Neural progenitor cell (in vitro differentiated cells): ENCODE results near the gene PSMB5. TPM values are rescaled to one million over a fixed set of nuclear protein-coding genes. Genes with fewer than 3 reads are reported as not detected.
"Not testable (repeated sequence)": the region's sequence is repeated elsewhere in the genome, so short reads cannot be mapped to it uniquely, and the experiment has no call there.

ENCODE experiments used
- DNase-seq: peaks from one replicate; pipeline ENCODE4 v3.0.0-alpha.2; 2016; ENCODE audit warnings: low spot score
- H2AFZ ChIP-seq: fragments of 200-600 bp; sonication (generic); replicated peaks from 2 replicates; pipeline ENCODE4 v1.6.1; 2016; ENCODE audit warnings: antibody characterized with exemption
- H3F3A ChIP-seq: fragments of 200-600 bp; sonication (generic); 2 replicates; pipeline ENCODE4 v1.6.1; 2016; ENCODE audit warnings: antibody characterized with exemption, low read depth
- H3K27ac ChIP-seq: fragments of 200-600 bp; sonication (generic); 2 replicates; pipeline ENCODE4 v1.5.1; 2016; ENCODE audit warnings: mild to moderate bottlenecking
- H3K27me3 ChIP-seq: fragments of 200-600 bp; sonication (generic); 2 replicates; pipeline ENCODE4 v1.6.1; 2016; ENCODE audit warnings: mild to moderate bottlenecking, moderate library complexity
- H3K36me3 ChIP-seq: fragments of 200-600 bp; sonication (generic); 2 replicates; pipeline ENCODE4 v1.5.1; 2016
- H3K4me1 ChIP-seq: fragments of 200-600 bp; sonication (generic); 2 replicates; pipeline ENCODE4 v1.6.1; 2016; ENCODE audit warnings: mixed run types
- H3K4me2 ChIP-seq: fragments of 200-600 bp; sonication (generic); 2 replicates; pipeline ENCODE4 v1.6.1; 2016
- H3K4me3 ChIP-seq: fragments of 200-600 bp; sonication (generic); 2 replicates; pipeline ENCODE4 v1.5.1; 2016
- H3K79me2 ChIP-seq: fragments of 200-600 bp; sonication (generic); 2 replicates; pipeline ENCODE4 v1.6.1; 2016; ENCODE audit warnings: low read depth
- H3K9ac ChIP-seq: fragments of 200-600 bp; sonication (generic); 2 replicates; pipeline ENCODE4 v1.6.1; 2016
- H3K9me3 ChIP-seq: fragments of 200-600 bp; sonication (generic); 2 replicates; pipeline ENCODE4 v1.5.1; 2016; ENCODE audit warnings: low read depth
- H4K20me1 ChIP-seq: fragments of 200-600 bp; sonication (generic); 2 replicates; pipeline ENCODE4 v1.6.1; 2016; ENCODE audit warnings: low read depth
- H3K27ac Mint-ChIP-seq: 3 replicates; pipeline ENCODE4 v1.8.0; 2021; ENCODE audit warnings: mixed read lengths
- H3K27me3 Mint-ChIP-seq: 2 replicates; pipeline ENCODE4 v1.8.0; 2022; ENCODE audit warnings: low read depth, mild to moderate bottlenecking, inconsistent platforms, moderate library complexity, mixed read lengths; ENCODE audit not compliant: insufficient read depth
- H3K36me3 Mint-ChIP-seq: 3 replicates; pipeline ENCODE4 v1.8.0; 2021; ENCODE audit warnings: mixed read lengths
- H3K4me1 Mint-ChIP-seq: 3 replicates; pipeline ENCODE4 v1.8.0; 2021; ENCODE audit warnings: mixed read lengths
- H3K4me3 Mint-ChIP-seq: 3 replicates; pipeline ENCODE4 v1.8.0; 2021; ENCODE audit warnings: mild to moderate bottlenecking, moderate library complexity, mixed read lengths
- H3K9me3 Mint-ChIP-seq: 3 replicates; pipeline ENCODE4 v1.8.0; 2020; ENCODE audit warnings: mixed read lengths
- EZH2 ChIP-seq: fragments of 200-600 bp; sonication (generic); IDR thresholded peaks from 2 replicates; pipeline ENCODE4 v1.6.1; 2017; ENCODE audit warnings: antibody characterized with exemption, mild to moderate bottlenecking, moderate library complexity
- EZH2phosphoT487 ChIP-seq: fragments of 200-600 bp; sonication (generic); IDR thresholded peaks from 2 replicates; pipeline ENCODE4 v1.6.1; 2017; ENCODE audit warnings: antibody characterized with exemption
- total RNA-seq: library from RNA; depleted of rRNA; stranded (reverse); fragments of >200 nt; gene quantifications from 2 replicates; pipeline ENCODE4 v1.2.3, GENCODE V29; 2015; ENCODE audit warnings: low replicate concordance
- TF ChIP-seq, protein P1 (sequence below): fragments of 200-600 bp; sonication (generic); IDR thresholded peaks from 2 replicates; pipeline ENCODE4 v1.5.1; 2017; ENCODE audit warnings: antibody characterized with exemption, mild to moderate bottlenecking

PSMB5 gene
- total RNA-seq, 1 donor from 2014 or later: 154 TPM

DNA sequence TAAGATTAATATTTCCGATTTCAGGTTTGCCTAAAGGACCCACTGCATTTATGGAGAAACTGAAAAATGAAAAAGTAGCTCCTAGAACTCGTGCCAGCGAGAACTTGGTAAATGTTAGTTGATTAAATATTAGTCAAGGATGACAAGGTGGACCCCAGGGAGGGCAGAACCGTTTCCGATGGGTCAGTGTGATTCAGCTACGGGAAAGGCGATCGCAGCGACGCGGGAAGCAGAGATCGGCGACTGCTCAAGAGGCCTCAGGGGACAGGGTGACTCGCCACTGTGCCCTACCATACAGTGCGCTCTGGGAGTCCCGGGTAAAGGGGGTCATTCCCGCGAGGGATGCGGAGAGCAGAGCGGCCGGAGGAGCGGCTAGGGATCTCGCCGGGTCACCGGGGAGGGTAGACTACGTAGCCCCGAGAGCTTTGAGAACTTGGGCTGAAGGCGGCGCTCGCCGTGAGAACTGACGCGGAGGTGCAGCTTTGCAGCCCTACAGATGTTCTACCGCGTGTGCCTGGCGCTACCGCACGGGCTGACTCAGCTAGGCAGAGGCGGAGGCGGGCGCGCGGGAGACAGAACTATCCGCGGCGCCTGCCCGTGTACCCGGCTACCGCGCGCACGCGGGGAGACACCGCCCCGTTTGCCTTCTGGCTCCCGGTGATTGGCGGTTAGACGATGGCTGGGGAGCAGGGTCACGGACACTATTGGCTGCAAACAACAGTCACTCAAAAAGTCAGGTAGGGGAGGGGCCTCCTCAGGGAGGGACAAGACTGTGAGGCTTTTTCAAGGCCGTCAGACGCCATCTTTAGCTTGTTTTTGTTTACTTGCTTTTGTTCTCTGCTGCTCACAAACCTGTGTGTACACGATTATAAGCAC is 27.9 kb downstream of the PSMB5 start:
- peaks cover 48% of the 10 kb centered on the region for H3F3A ChIP-seq
- H3K36me3 ChIP-seq: no peaks in the 10 kb centered on the region
- H3K27ac ChIP-seq: peak overlapping the region; percentile 91
- no peaks in the 10 kb centered on the region for H3K27me3 ChIP-seq
- H3K4me3 ChIP-seq: peak overlapping the region; percentile 65
- H3K9ac ChIP-seq: peak overlapping the region; percentile 46
- H3K79me2 ChIP-seq: peaks cover 7% of the 10 kb centered on the region
- H3K4me1 ChIP-seq: peaks cover 19% of the 10 kb centered on the region
- Mint-ChIP-seq H3K27ac (peak overlapping the region; percentile 99), H3K4me1 (peaks cover 48% of the 10 kb centered on the region), H3K9me3 (peaks cover 2% of the 10 kb centered on the region), H3K4me3 (peak overlapping the region; percentile 94), H3K27me3 (peaks cover 8% of the 10 kb centered on the region), H3K36me3 (peaks cover 4% of the 10 kb centered on the region)
- peak overlapping the region; percentile 93 for H2AFZ ChIP-seq
- H4K20me1 ChIP-seq: no peaks in the 10 kb centered on the region
- TF ChIP-seq, protein P1, sequence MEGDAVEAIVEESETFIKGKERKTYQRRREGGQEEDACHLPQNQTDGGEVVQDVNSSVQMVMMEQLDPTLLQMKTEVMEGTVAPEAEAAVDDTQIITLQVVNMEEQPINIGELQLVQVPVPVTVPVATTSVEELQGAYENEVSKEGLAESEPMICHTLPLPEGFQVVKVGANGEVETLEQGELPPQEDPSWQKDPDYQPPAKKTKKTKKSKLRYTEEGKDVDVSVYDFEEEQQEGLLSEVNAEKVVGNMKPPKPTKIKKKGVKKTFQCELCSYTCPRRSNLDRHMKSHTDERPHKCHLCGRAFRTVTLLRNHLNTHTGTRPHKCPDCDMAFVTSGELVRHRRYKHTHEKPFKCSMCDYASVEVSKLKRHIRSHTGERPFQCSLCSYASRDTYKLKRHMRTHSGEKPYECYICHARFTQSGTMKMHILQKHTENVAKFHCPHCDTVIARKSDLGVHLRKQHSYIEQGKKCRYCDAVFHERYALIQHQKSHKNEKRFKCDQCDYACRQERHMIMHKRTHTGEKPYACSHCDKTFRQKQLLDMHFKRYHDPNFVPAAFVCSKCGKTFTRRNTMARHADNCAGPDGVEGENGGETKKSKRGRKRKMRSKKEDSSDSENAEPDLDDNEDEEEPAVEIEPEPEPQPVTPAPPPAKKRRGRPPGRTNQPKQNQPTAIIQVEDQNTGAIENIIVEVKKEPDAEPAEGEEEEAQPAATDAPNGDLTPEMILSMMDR: peak; percentile 48
- TF ChIP-seq EZH2phosphoT487: no peak
- H3K4me2 ChIP-seq: peak overlapping the region; percentile 81
- DNase-seq: peak; percentile 97
- no peaks in the 10 kb centered on the region for H3K9me3 ChIP-seq

DNA sequence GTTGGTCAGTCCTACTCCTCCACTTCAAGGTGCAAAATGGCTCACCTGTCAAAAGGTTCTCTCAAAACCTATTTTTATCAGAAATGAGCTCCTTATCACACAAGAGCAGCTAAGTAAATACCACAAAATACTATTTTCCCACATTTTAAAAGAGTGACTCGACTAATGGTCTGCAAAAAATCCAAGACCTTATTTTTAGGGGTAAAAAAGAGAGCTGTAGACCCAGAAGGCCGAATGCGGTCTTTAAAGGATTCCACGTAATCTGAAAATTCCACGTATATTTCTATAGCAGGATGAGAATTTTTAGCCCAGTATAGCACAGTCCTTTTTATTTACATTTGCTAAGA is 28.5 kb downstream of the PSMB5 start:
- Histone ChIP-seq H2AFZ (no peak overlapping the region), H3K9ac (peak overlapping the region; percentile 46), H3K4me1 (peaks cover 19% of the 10 kb centered on the region), H3K9me3 (no peaks in the 10 kb centered on the region), H3K4me2 (peak overlapping the region; percentile 81), H3K27me3 (no peaks in the 10 kb centered on the region), H3K27ac (no peak overlapping the region), H3K36me3 (no peaks in the 10 kb centered on the region), H3K4me3 (peak overlapping the region; percentile 65), H4K20me1 (no peaks in the 10 kb centered on the region), H3F3A (peaks cover 42% of the 10 kb centered on the region), H3K79me2 (peaks cover 7% of the 10 kb centered on the region)
- peaks cover 2% of the 10 kb centered on the region for H3K9me3 Mint-ChIP-seq
- H3K27ac Mint-ChIP-seq: peak overlapping the region; percentile 99
- H3K4me1 Mint-ChIP-seq: peaks cover 46% of the 10 kb centered on the region
- peaks cover 8% of the 10 kb centered on the region for H3K27me3 Mint-ChIP-seq
- H3K36me3 Mint-ChIP-seq: peaks cover 4% of the 10 kb centered on the region
- TF ChIP-seq EZH2phosphoT487 (no peak), EZH2 (no peak)
- TF ChIP-seq, protein P1: no peak
- H3K4me3 Mint-ChIP-seq: peak overlapping the region; percentile 94
- no peak for DNase-seq

DNA sequence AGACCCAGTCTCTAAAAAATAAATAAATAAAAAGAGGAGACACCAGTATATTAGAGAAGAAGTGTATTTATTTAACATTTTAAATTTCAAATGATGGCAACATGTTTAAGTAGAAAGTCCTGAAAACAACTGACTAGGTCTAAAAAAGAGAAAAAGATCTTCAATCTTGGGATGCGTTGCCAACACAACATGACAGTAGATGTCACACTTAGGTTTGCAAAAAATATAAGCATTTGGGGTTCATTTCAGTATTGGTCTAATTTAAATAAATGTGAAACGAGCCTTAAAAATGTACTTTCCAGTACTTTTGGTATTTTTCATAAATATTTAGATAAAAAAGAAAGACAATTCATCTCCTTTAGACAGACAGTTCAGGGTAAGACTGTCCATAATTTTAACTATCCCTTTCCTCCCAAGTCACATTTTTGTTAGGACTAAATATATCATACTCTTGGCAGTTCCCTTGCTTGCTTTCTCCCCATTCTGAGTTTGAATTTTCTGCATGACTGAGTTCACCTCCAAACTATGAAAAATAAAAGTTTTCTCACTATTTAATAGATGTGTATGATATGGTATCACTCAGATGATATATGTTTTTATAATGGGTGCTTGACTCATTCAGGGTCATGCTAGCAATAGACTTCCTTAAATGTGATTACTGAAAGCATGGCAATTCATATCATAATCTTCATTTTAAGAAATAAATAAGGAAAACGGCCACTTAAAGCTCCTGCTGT is 29.1 kb downstream of the PSMB5 start:
- Mint-ChIP-seq H3K4me3 (peak overlapping the region; percentile 94), H3K4me1 (peaks cover 45% of the 10 kb centered on the region), H3K27ac (no peak overlapping the region), H3K9me3 (peaks cover 2% of the 10 kb centered on the region), H3K27me3 (peaks cover 8% of the 10 kb centered on the region), H3K36me3 (peaks cover 4% of the 10 kb centered on the region)
- H3K36me3 ChIP-seq: no peaks in the 10 kb centered on the region
- H3K79me2 ChIP-seq: peaks cover 7% of the 10 kb centered on the region
- H3K4me2 ChIP-seq: peak overlapping the region; percentile 81
- TF ChIP-seq EZH2phosphoT487: no peak
- TF ChIP-seq EZH2: no peak
- no peak overlapping the region for H2AFZ ChIP-seq
- peak overlapping the region; percentile 65 for H3K4me3 ChIP-seq
- peaks cover 42% of the 10 kb centered on the region for H3F3A ChIP-seq
- H3K9ac ChIP-seq: no peak overlapping the region
- H3K27ac ChIP-seq: no peak overlapping the region
- no peaks in the 10 kb centered on the region for H3K9me3 ChIP-seq
- no peak for DNase-seq
- H4K20me1 ChIP-seq: no peaks in the 10 kb centered on the region
- no peaks in the 10 kb centered on the region for H3K27me3 ChIP-seq
- H3K4me1 ChIP-seq: peaks cover 19% of the 10 kb centered on the region

DNA sequence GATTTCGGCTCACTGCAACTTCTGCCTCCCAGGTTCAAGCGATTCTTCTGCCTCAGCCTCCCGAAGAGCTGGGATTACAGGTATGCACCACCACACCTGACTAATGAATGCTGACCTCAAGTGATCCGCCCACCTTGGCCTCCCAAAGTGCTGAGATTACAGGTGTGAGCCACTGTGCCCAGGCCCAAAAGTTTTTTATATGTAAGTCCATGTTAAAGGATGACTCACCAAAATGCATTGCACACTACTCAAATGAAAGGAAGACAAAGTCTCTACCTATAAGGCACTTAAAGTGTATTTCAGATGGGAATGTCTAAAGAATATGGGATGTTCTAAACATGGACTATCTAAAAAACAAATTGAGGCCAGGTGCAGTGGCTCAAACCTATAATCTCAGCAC is 30.4 kb downstream of the PSMB5 start:
- not testable (repeated sequence) for H3K36me3 ChIP-seq, H3K27ac Mint-ChIP-seq, H3K4me3 Mint-ChIP-seq, H3K9me3 ChIP-seq, H3K27me3 ChIP-seq, H4K20me1 ChIP-seq, H3K9me3 Mint-ChIP-seq, H3K4me3 ChIP-seq, H3K27ac ChIP-seq, H2AFZ ChIP-seq, H3K79me2 ChIP-seq, H3K36me3 Mint-ChIP-seq, H3K4me2 ChIP-seq, H3K27me3 Mint-ChIP-seq, H3K9ac ChIP-seq, DNase-seq
- peaks cover 36% of the 10 kb centered on the region for H3K4me1 Mint-ChIP-seq
- Histone ChIP-seq H3F3A (peaks cover 32% of the 10 kb centered on the region), H3K4me1 (peaks cover 15% of the 10 kb centered on the region)
